ENCODE data around the gene HAP1.

Gene HAP1

GRCh38 chr17:41748275-41748674 is 13.8 kb upstream of the HAP1 start:
- no peak for DNase-seq (ENCODE audit: low read depth in 2 of 2)
- no peak for TF ChIP-seq CTCF (IDR thresholded peaks at IDR 0.05; ENCODE audit: low read depth, low read length)
- no peak overlapping the region for H3K4me3 ChIP-seq (replicated peaks in 1 of 2; ENCODE audit: low read depth in 2 of 2, low read length in 2 of 2)

GRCh38 chr17:41741709-41742108 is 7.3 kb upstream of the HAP1 start:
- no peak for TF ChIP-seq CTCF (IDR thresholded peaks at IDR 0.05; ENCODE audit: low read depth, low read length)
- no peak overlapping the region for H3K4me3 ChIP-seq (replicated peaks in 1 of 2; ENCODE audit: low read depth in 2 of 2, low read length in 2 of 2)
- no peak for DNase-seq (ENCODE audit: low read depth in 2 of 2)

- TF ChIP-seq CTCF (IDR thresholded peaks at IDR 0.05; ENCODE audit: low read depth, low read length), result no peak
- H3K4me3 ChIP-seq (replicated peaks in 1 of 2; ENCODE audit: low read depth in 2 of 2, low read length in 2 of 2), result no peak overlapping the region
- no peak for DNase-seq (ENCODE audit: low read depth in 2 of 2)
These were observed 6.1 kb upstream of the HAP1 start for GRCh38 chr17:41740506-41740905.

GRCh38 chr17:41739661-41740352 is 5.4 kb upstream of the HAP1 start:
- no peak for TF ChIP-seq CTCF (IDR thresholded peaks at IDR 0.05; ENCODE audit: low read depth, low read length)
- no peak overlapping the region for H3K4me3 ChIP-seq (replicated peaks in 1 of 2; ENCODE audit: low read depth in 2 of 2, low read length in 2 of 2)
- DNase-seq (ENCODE audit: low read depth in 2 of 2), result peak in 1 of 2 donors; percentile 59

- no peak for TF ChIP-seq CTCF (IDR thresholded peaks at IDR 0.05; ENCODE audit: low read depth, low read length)
- no peak overlapping the region for H3K4me3 ChIP-seq (replicated peaks in 1 of 2; ENCODE audit: low read depth in 2 of 2, low read length in 2 of 2)
- DNase-seq (ENCODE audit: low read depth in 2 of 2), result no peak
These were observed 4.3 kb upstream of the HAP1 start for GRCh38 chr17:41738801-41739112.

- DNase-seq (ENCODE audit: low read depth in 2 of 2), result peak; percentile 81 to 82
- H3K4me3 ChIP-seq (replicated peaks in 1 of 2; ENCODE audit: low read depth in 2 of 2, low read length in 2 of 2), result no peak overlapping the region
- TF ChIP-seq CTCF (IDR thresholded peaks at IDR 0.05; ENCODE audit: low read depth, low read length), result peak; percentile 95
These were observed 3.8 kb upstream of the HAP1 start for GRCh38 chr17:41738077-41738800.
